A673 (cell line): ENCODE data around the gene GAB1. TPM values are rescaled to one million over a fixed set of nuclear protein-coding genes. Genes with fewer than 3 reads are reported as not detected.

Experiments used
- BruUV-seq: library from RNA; stranded (reverse); fragments of 400-500 nt; replicated peaks from 2 replicates; lab custom pipeline; 2021; lab: Mats Ljungman, UMichigan
- CTCF ChIA-PET: fragments of 300-600 bp; sonication (Branson Sonifier 250); formaldehyde crosslinking; loops from one replicate; lab custom pipeline; 2022; ENCODE audit warnings: antibody characterized with exemption; lab: Charles Lee
- POLR2A ChIA-PET: fragments of 300-600 bp; sonication (Branson Sonifier 250); formaldehyde crosslinking; loops from one replicate; lab custom pipeline; 2022; ENCODE audit warnings: antibody characterized with exemption; ENCODE audit not compliant: low non-redundant PET; lab: Charles Lee
- DNase-seq: peaks from one replicate; pipeline ENCODE4 v3.0.0-alpha.2; 2015; ENCODE audit warnings: low spot score
- H3K27ac ChIP-seq: fragments of 200-600 bp; sonication (generic); 2 replicates; pipeline ENCODE4 v1.5.1; 2016; ENCODE audit warnings: mixed run types, low read depth, mild to moderate bottlenecking, mixed read lengths, antibody characterized with exemption, low read length; ENCODE audit not compliant: poor library complexity, severe bottlenecking
- H3K27me3 ChIP-seq: fragments of 200-600 bp; sonication (generic); replicated peaks from 2 replicates; pipeline ENCODE4 v1.6.1; 2017; ENCODE audit warnings: mixed run types, low read depth, mild to moderate bottlenecking, mixed read lengths, antibody characterized with exemption, low read length; ENCODE audit not compliant: insufficient read depth, poor library complexity
- H3K36me3 ChIP-seq: fragments of 200-600 bp; sonication (generic); 2 replicates; pipeline ENCODE4 v1.6.1; 2016; ENCODE audit warnings: mixed run types, mild to moderate bottlenecking, mixed read lengths, antibody characterized with exemption, low read length; ENCODE audit not compliant: insufficient read depth, poor library complexity, severe bottlenecking
- H3K4me1 ChIP-seq: fragments of 200-600 bp; sonication (generic); 2 replicates; pipeline ENCODE4 v1.6.1; 2017; ENCODE audit warnings: mixed run types, mild to moderate bottlenecking, mixed read lengths, antibody characterized with exemption, low read length; ENCODE audit not compliant: insufficient read depth, poor library complexity, severe bottlenecking
- H3K4me3 ChIP-seq: fragments of 200-600 bp; sonication (generic); 2 replicates; pipeline ENCODE4 v1.5.1; 2016; ENCODE audit warnings: low read depth, mixed run types, mild to moderate bottlenecking, mixed read lengths, low read length; ENCODE audit not compliant: poor library complexity, severe bottlenecking
- H3K9me3 ChIP-seq: fragments of 200-600 bp; sonication (generic); 2 replicates; pipeline ENCODE4 v1.6.1; 2016; ENCODE audit warnings: mixed run types, low read depth, mild to moderate bottlenecking, mixed read lengths, antibody characterized with exemption, low read length; ENCODE audit not compliant: poor library complexity, severe bottlenecking
- EZH2 ChIP-seq: fragments of 200-600 bp; sonication (generic); IDR thresholded peaks from 2 replicates; pipeline ENCODE4 v1.6.1; 2017; ENCODE audit warnings: borderline replicate concordance, low read depth, mild to moderate bottlenecking, mixed read lengths, antibody characterized with exemption, low read length; ENCODE audit not compliant: poor library complexity, severe bottlenecking
- intact Hi-C: fragments of 100-400 bp; cut with micrococcal nuclease; formaldehyde crosslinking; loops from one replicate; pipeline ENCODE4 v1.10.0; 2022; ENCODE audit not compliant: unreplicated experiment
- total RNA-seq: library from RNA; stranded (reverse); gene quantifications from 2 replicates; pipeline ENCODE4 v1.2.3, GENCODE V29; 2021
- TF ChIP-seq, protein P1 (sequence below): fragments of 300-800, 200-600 bp; sonication (generic); conservative IDR thresholded peaks from 2 replicates; pipeline ENCODE4 v1.5.1; 2017; ENCODE audit warnings: low read depth, mild to moderate bottlenecking, antibody characterized with exemption, low read length, moderate library complexity, mixed read lengths

Gene GAB1
- total RNA-seq, 1 experiment from 2014 or later: 27.6 TPM

- POLR2A ChIA-PET: interaction anchor here (0.7 kb wide), 1 partner anchor 59 kb away, joined by 3 read pairs; no protein-coding TSS in a partner anchor
Observed at GRCh38 chr4:143356493-143356892, 19.8 kb downstream of the GAB1 start.

DNA sequence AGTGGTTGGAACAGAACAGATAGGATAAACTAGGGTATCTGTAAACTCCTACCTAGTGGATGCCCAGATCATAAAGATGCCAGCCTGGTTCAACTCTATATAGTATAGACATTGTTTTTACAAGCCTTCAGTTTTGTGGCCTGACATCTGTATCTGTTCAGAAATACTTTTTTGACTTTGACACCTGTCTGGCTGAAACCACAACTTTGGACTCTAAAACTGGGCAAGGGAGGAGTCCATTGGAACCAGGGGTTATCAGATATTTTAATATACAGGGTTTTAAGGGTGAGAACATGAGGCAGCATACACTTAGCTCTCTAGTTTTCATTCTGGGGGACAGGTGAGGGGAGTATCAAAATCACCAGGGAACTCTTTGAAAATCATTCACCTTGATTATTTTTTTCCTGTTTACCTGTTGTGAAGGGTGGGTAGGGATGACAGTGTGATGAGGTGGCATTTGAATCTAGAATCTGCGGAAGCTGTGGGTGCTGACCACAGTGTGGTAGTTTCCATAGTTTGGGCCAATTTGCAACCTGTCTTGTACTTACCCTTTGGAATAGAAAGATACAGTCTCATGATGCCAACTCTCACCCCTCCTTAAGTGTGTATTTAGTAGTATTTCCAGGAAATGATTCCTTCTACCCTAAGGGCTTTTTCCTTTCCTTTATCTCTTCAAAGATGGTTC is 20.6 kb downstream of the GAB1 start:
- TF ChIP-seq, protein P1, sequence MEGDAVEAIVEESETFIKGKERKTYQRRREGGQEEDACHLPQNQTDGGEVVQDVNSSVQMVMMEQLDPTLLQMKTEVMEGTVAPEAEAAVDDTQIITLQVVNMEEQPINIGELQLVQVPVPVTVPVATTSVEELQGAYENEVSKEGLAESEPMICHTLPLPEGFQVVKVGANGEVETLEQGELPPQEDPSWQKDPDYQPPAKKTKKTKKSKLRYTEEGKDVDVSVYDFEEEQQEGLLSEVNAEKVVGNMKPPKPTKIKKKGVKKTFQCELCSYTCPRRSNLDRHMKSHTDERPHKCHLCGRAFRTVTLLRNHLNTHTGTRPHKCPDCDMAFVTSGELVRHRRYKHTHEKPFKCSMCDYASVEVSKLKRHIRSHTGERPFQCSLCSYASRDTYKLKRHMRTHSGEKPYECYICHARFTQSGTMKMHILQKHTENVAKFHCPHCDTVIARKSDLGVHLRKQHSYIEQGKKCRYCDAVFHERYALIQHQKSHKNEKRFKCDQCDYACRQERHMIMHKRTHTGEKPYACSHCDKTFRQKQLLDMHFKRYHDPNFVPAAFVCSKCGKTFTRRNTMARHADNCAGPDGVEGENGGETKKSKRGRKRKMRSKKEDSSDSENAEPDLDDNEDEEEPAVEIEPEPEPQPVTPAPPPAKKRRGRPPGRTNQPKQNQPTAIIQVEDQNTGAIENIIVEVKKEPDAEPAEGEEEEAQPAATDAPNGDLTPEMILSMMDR: no peak
- TF ChIP-seq EZH2: no peak
- H3K4me3 ChIP-seq: no peak overlapping the region
- H3K27ac ChIP-seq: no peak overlapping the region
- intact Hi-C loops: no loop called here
- no peaks in the 10 kb centered on the region for H3K27me3 ChIP-seq
- ChIA-PET POLR2A (interaction anchor here (0.7 kb wide), 1 partner anchor 58 kb away, joined by 3 read pairs; no protein-coding TSS in a partner anchor), CTCF (interaction anchor here (0.5 kb wide), 1 partner anchor 19 kb away, joined by 3 read pairs; no protein-coding TSS in a partner anchor)
- no peaks in the 10 kb centered on the region for H3K9me3 ChIP-seq
- DNase-seq: no peak
- H3K4me1 ChIP-seq: peaks cover 96% of the 10 kb centered on the region
- H3K36me3 ChIP-seq: no peaks in the 10 kb centered on the region
- BruUV-seq: no TSS peak

More at GRCh38 chr4:143356493-143356892, 19.8 kb downstream of the GAB1 start:
- CTCF ChIA-PET: no interaction called here
- H3K27ac ChIP-seq: peak overlapping the region; percentile 41
- H3K4me1 ChIP-seq: peaks cover 96% of the 10 kb centered on the region
- intact Hi-C loops: no loop called here
- no peaks in the 10 kb centered on the region for H3K9me3 ChIP-seq
- DNase-seq: peak; percentile 49
- BruUV-seq: no TSS peak
- no peaks in the 10 kb centered on the region for H3K36me3 ChIP-seq
- H3K4me3 ChIP-seq: no peak overlapping the region
- H3K27me3 ChIP-seq: no peaks in the 10 kb centered on the region
- TF ChIP-seq, protein P1: no peak
- no peak for TF ChIP-seq EZH2

DNA sequence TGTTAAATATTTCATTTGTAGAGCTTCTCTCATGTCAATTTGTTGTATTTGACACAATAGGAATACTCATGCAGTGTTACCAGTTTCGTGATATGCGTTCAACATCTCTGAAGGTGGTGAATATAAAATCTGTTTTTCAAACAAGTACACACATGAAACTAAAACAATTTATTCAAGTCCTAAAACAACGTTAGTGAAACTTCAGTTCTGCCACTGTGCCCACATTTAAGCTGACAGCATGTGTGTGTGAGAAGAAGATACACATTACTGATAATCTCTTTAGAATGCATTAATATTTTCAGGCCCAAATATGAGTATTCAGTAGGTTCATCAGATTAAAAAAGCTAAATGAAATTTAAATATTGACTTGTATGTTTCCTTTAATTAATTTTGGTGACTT is 21.7 kb downstream of the GAB1 start:
- peak overlapping the region; percentile 21 for H3K4me3 ChIP-seq
- TSS peak; percentile 85 for BruUV-seq
- peaks cover 91% of the 10 kb centered on the region for H3K4me1 ChIP-seq
- CTCF ChIA-PET: no interaction called here
- POLR2A ChIA-PET: interaction anchor here (0.6 kb wide), 2 partner anchors 67 to 131 kb away, joined by 4 to 5 read pairs; no protein-coding TSS in a partner anchor
- TF ChIP-seq EZH2: no peak
- TF ChIP-seq, protein P1: no peak
- no peaks in the 10 kb centered on the region for H3K27me3 ChIP-seq
- H3K9me3 ChIP-seq: no peaks in the 10 kb centered on the region
- DNase-seq: no peak
- no peaks in the 10 kb centered on the region for H3K36me3 ChIP-seq
- H3K27ac ChIP-seq: peak overlapping the region; percentile 96
- intact Hi-C loops: loop anchor here (2.0 kb wide), 2 partner anchors 22 to 56 kb away; partner anchors contain the start of gene GAB1
